ENCODE data around the gene STK39. TPM values are rescaled to one million over a fixed set of nuclear protein-coding genes. Genes with fewer than 3 reads are reported as not detected.
A peak's percentile ranks its signal among the peaks of the same experiment; 100 is the strongest.
"Not testable (repeated sequence)": the region's sequence is repeated elsewhere in the genome, so short reads cannot be mapped to it uniquely, and the experiment has no call there.

The STK39 gene
- total RNA-seq, 6 experiments from 2014 or later: 0.29 to 1.2 (median 0.60) TPM

- Histone ChIP-seq H3K36me3 (no peaks in the 10 kb centered on the region), H3K4me1 (no peaks in the 10 kb centered on the region), H3K27me3 (no peaks in the 10 kb centered on the region), H3K9me3 (no peaks in the 10 kb centered on the region), H3K27ac (no peak overlapping the region), H3K4me3 (no peak overlapping the region)
- intact Hi-C loops (cut with DNase I): no loop called here
- DNase-seq: no peak
- TF ChIP-seq POLR2A (IDR thresholded peaks at IDR 0.05) (no peak), CTCF (IDR thresholded peaks at IDR 0.05) (no peak)
- ATAC-seq: peak; percentile 67 to 87 (median 74)
- 30% methylated on average over 3 of the region's 3 CpGs for WGBS (ENCODE audit: insufficient coverage, low coverage, low lambda C conversion rate, missing lambda C conversion rate)
Measured at GRCh38 chr2:168272225-168272624, 24.8 kb upstream of the STK39 start.

GRCh38 chr2:168262926-168263325 is 15.5 kb upstream of the STK39 start:
- ATAC-seq; H3K9me3 ChIP-seq; H3K4me1 ChIP-seq; H3K27ac ChIP-seq; intact Hi-C loops (cut with DNase I); H3K36me3 ChIP-seq; DNase-seq; H3K4me3 ChIP-seq; H3K27me3 ChIP-seq: not testable (repeated sequence)
- WGBS (ENCODE audit: insufficient coverage, low coverage, low lambda C conversion rate, missing lambda C conversion rate): 86% methylated on average over 2 of the region's 2 CpGs

- DNase-seq: no peak
- Histone ChIP-seq H3K27ac (no peak overlapping the region), H3K36me3 (no peaks in the 10 kb centered on the region), H3K27me3 (no peaks in the 10 kb centered on the region), H3K9me3 (peaks cover 0 to 4% (median 0%) of the 10 kb centered on the region in 4 donors), H3K4me1 (peaks cover 0 to 5% (median 0%) of the 10 kb centered on the region in 4 donors), H3K4me3 (no peak overlapping the region)
- no peak for TF ChIP-seq CTCF (IDR thresholded peaks at IDR 0.05)
- WGBS (ENCODE audit: insufficient coverage, low coverage, low lambda C conversion rate, missing lambda C conversion rate): 10% methylated on average over 2 of the region's 2 CpGs
- ATAC-seq: peak; percentile 97 to 100 (median 98)
- intact Hi-C loops (cut with DNase I): no loop called here
Measured at GRCh38 chr2:168256448-168256847, 9.1 kb upstream of the STK39 start.

GRCh38 chr2:168255866-168256265 is 8.5 kb upstream of the STK39 start:
- Histone ChIP-seq H3K27ac (no peak overlapping the region), H3K4me3 (no peak overlapping the region), H3K9me3 (peaks cover 0 to 4% (median 0%) of the 10 kb centered on the region in 4 donors), H3K36me3 (no peaks in the 10 kb centered on the region), H3K4me1 (peaks cover 0 to 5% (median 0%) of the 10 kb centered on the region in 4 donors), H3K27me3 (no peaks in the 10 kb centered on the region)
- no peak for DNase-seq
- TF ChIP-seq CTCF (IDR thresholded peaks at IDR 0.05): no peak
- TF ChIP-seq POLR2A (IDR thresholded peaks at IDR 0.05): no peak
- 73% methylated on average over 3 of the region's 3 CpGs for WGBS (ENCODE audit: insufficient coverage, low coverage, low lambda C conversion rate, missing lambda C conversion rate)
- no peak for ATAC-seq
- intact Hi-C loops (cut with DNase I): no loop called here

GRCh38 chr2:168255103-168255502 is 7.7 kb upstream of the STK39 start:
- intact Hi-C loops (cut with DNase I): no loop called here
- Histone ChIP-seq H3K4me3 (no peak overlapping the region), H3K27me3 (no peaks in the 10 kb centered on the region), H3K27ac (no peak overlapping the region), H3K9me3 (peaks cover 0 to 4% (median 0%) of the 10 kb centered on the region in 4 donors), H3K4me1 (peaks cover 0 to 5% (median 0%) of the 10 kb centered on the region in 4 donors), H3K36me3 (no peaks in the 10 kb centered on the region)
- 91% methylated on average over 3 of the region's 8 CpGs for WGBS (ENCODE audit: insufficient coverage, low coverage, low lambda C conversion rate, missing lambda C conversion rate)
- no peak for TF ChIP-seq CTCF (IDR thresholded peaks at IDR 0.05)
- ATAC-seq (no peak), DNase-seq (no peak)

Data from right lobe of liver (tissue), 6 donors.